BLaER1 (cell line): Measurements from ENCODE around the gene ZIC4.

Experiments
- H3K27ac ChIP-seq: shearing (Covaris generic); formaldehyde crosslinking; 2 replicates; pipeline ENCODE4 v1.8.1; 2022
- H3K27me3 ChIP-seq: shearing (Covaris generic); formaldehyde crosslinking; 2 replicates; pipeline ENCODE4 v1.8.1; 2022
- H3K36me3 ChIP-seq: shearing (Covaris generic); formaldehyde crosslinking; 2 replicates; pipeline ENCODE4 v1.8.1; 2022
- H3K4me1 ChIP-seq: shearing (Covaris generic); formaldehyde crosslinking; 2 replicates; pipeline ENCODE4 v1.8.1; 2022
- H3K4me2 ChIP-seq: shearing (Covaris generic); formaldehyde crosslinking; 2 replicates; pipeline ENCODE4 v1.8.1; 2022
- H3K4me3 ChIP-seq: shearing (Covaris generic); formaldehyde crosslinking; 2 replicates; pipeline ENCODE4 v1.8.1; 2022
- H3K9ac ChIP-seq: shearing (Covaris generic); formaldehyde crosslinking; 2 replicates; pipeline ENCODE4 v1.8.1; 2022
- H3K9me3 ChIP-seq: shearing (Covaris generic); formaldehyde crosslinking; 2 replicates; pipeline ENCODE4 v1.8.1; 2022
- H4K20me1 ChIP-seq: shearing (Covaris generic); formaldehyde crosslinking; 2 replicates; pipeline ENCODE4 v1.8.1; 2022
- Cebpa-rat ChIP-seq: shearing (Covaris generic); IDR thresholded peaks from 2 replicates; pipeline ENCODE4 v1.8.1; 2022

ZIC4 gene

GRCh38 chr3:147371771-147372340 lies 34.5 kb downstream of the ZIC4 start:
- H3K4me3 ChIP-seq = no peak overlapping the region
- peaks cover 42% of the 10 kb centered on the region for H3K9me3 ChIP-seq
- H3K36me3 ChIP-seq = no peaks in the 10 kb centered on the region
- TF ChIP-seq Cebpa-rat = no peak
- no peaks in the 10 kb centered on the region for H3K4me1 ChIP-seq
- no peaks in the 10 kb centered on the region for H4K20me1 ChIP-seq
- no peak overlapping the region for H3K9ac ChIP-seq
- H3K4me2 ChIP-seq = no peak overlapping the region
- H3K27me3 ChIP-seq = peaks cover 74% of the 10 kb centered on the region
- no peak overlapping the region for H3K27ac ChIP-seq

GRCh38 chr3:147371140-147371539 lies 35.2 kb downstream of the ZIC4 start:
- Histone ChIP-seq H3K9me3 (peaks cover 42% of the 10 kb centered on the region), H3K27ac (no peak overlapping the region), H3K27me3 (peaks cover 74% of the 10 kb centered on the region), H4K20me1 (no peaks in the 10 kb centered on the region), H3K36me3 (no peaks in the 10 kb centered on the region), H3K9ac (no peak overlapping the region), H3K4me2 (no peak overlapping the region), H3K4me1 (no peaks in the 10 kb centered on the region), H3K4me3 (no peak overlapping the region)
- no peak for TF ChIP-seq Cebpa-rat

- Histone ChIP-seq H4K20me1 (no peaks in the 10 kb centered on the region), H3K9me3 (peaks cover 42% of the 10 kb centered on the region), H3K4me3 (no peak overlapping the region), H3K9ac (no peak overlapping the region), H3K27ac (no peak overlapping the region), H3K4me1 (no peaks in the 10 kb centered on the region), H3K27me3 (peaks cover 74% of the 10 kb centered on the region), H3K36me3 (no peaks in the 10 kb centered on the region), H3K4me2 (no peak overlapping the region)
- TF ChIP-seq Cebpa-rat = no peak
These were observed 36.0 kb downstream of the ZIC4 start for GRCh38 chr3:147370349-147370748.

- Histone ChIP-seq H3K4me1 (no peaks in the 10 kb centered on the region), H4K20me1 (no peaks in the 10 kb centered on the region), H3K4me3 (0 out of 2 replicates have a peak overlapping the region, but pooled peaks have one; percentile 7), H3K27me3 (peaks cover 71% of the 10 kb centered on the region), H3K9me3 (peaks cover 42% of the 10 kb centered on the region), H3K9ac (no peak overlapping the region), H3K27ac (no peak overlapping the region), H3K36me3 (no peaks in the 10 kb centered on the region), H3K4me2 (no peak overlapping the region)
- no peak for TF ChIP-seq Cebpa-rat
These were observed 36.7 kb downstream of the ZIC4 start for GRCh38 chr3:147369661-147370123.

GRCh38 chr3:147369231-147369630 lies 37.1 kb downstream of the ZIC4 start:
- Histone ChIP-seq H3K27ac (no peak overlapping the region), H3K27me3 (peaks cover 71% of the 10 kb centered on the region), H4K20me1 (no peaks in the 10 kb centered on the region), H3K36me3 (no peaks in the 10 kb centered on the region), H3K4me3 (no peak overlapping the region), H3K9me3 (peaks cover 42% of the 10 kb centered on the region), H3K4me2 (no peak overlapping the region), H3K9ac (no peak overlapping the region), H3K4me1 (no peaks in the 10 kb centered on the region)
- TF ChIP-seq Cebpa-rat = no peak

- no peak overlapping the region for H3K27ac ChIP-seq
- no peak for TF ChIP-seq Cebpa-rat
- H3K27me3 ChIP-seq = peaks cover 68% of the 10 kb centered on the region
- no peaks in the 10 kb centered on the region for H4K20me1 ChIP-seq
- H3K36me3 ChIP-seq = no peaks in the 10 kb centered on the region
- H3K9ac ChIP-seq = no peak overlapping the region
- H3K9me3 ChIP-seq = peaks cover 42% of the 10 kb centered on the region
- H3K4me3 ChIP-seq = no peak overlapping the region
- no peak overlapping the region for H3K4me2 ChIP-seq
- no peaks in the 10 kb centered on the region for H3K4me1 ChIP-seq
These were observed 37.7 kb downstream of the ZIC4 start for GRCh38 chr3:147368561-147369221.

- H3K4me2 ChIP-seq = no peak overlapping the region
- no peak for TF ChIP-seq Cebpa-rat
- H4K20me1 ChIP-seq = no peaks in the 10 kb centered on the region
- no peak overlapping the region for H3K4me3 ChIP-seq
- peaks cover 42% of the 10 kb centered on the region for H3K9me3 ChIP-seq
- H3K27me3 ChIP-seq = peaks cover 62% of the 10 kb centered on the region
- no peak overlapping the region for H3K9ac ChIP-seq
- no peaks in the 10 kb centered on the region for H3K36me3 ChIP-seq
- no peak overlapping the region for H3K27ac ChIP-seq
- no peaks in the 10 kb centered on the region for H3K4me1 ChIP-seq
These were observed 38.2 kb downstream of the ZIC4 start for GRCh38 chr3:147368151-147368550.

- no peak overlapping the region for H3K4me3 ChIP-seq
- no peak overlapping the region for H3K4me2 ChIP-seq
- H3K9ac ChIP-seq = no peak overlapping the region
- peaks cover 58% of the 10 kb centered on the region for H3K27me3 ChIP-seq
- no peaks in the 10 kb centered on the region for H3K36me3 ChIP-seq
- no peak overlapping the region for H3K27ac ChIP-seq
- no peak for TF ChIP-seq Cebpa-rat
- H3K9me3 ChIP-seq = peaks cover 40% of the 10 kb centered on the region
- no peaks in the 10 kb centered on the region for H3K4me1 ChIP-seq
- H4K20me1 ChIP-seq = no peaks in the 10 kb centered on the region
These were observed 38.7 kb downstream of the ZIC4 start for GRCh38 chr3:147367676-147368075.

GRCh38 chr3:147365196-147366115 lies 40.9 kb downstream of the ZIC4 start:
- H3K4me3 ChIP-seq = no peak overlapping the region
- H3K27me3 ChIP-seq = peaks cover 40% of the 10 kb centered on the region
- H3K9ac ChIP-seq = no peak overlapping the region
- no peak overlapping the region for H3K4me2 ChIP-seq
- no peaks in the 10 kb centered on the region for H3K36me3 ChIP-seq
- no peak overlapping the region for H3K27ac ChIP-seq
- peaks cover 24% of the 10 kb centered on the region for H3K9me3 ChIP-seq
- TF ChIP-seq Cebpa-rat = no peak
- H4K20me1 ChIP-seq = no peaks in the 10 kb centered on the region
- H3K4me1 ChIP-seq = peaks cover 12% of the 10 kb centered on the region

- H3K4me1 ChIP-seq = peaks cover 14% of the 10 kb centered on the region
- H3K36me3 ChIP-seq = no peaks in the 10 kb centered on the region
- H3K27ac ChIP-seq = no peak overlapping the region
- no peak overlapping the region for H3K4me2 ChIP-seq
- no peaks in the 10 kb centered on the region for H4K20me1 ChIP-seq
- H3K9me3 ChIP-seq = peaks cover 18% of the 10 kb centered on the region
- H3K4me3 ChIP-seq = no peak overlapping the region
- H3K9ac ChIP-seq = no peak overlapping the region
- TF ChIP-seq Cebpa-rat = no peak
- peaks cover 40% of the 10 kb centered on the region for H3K27me3 ChIP-seq
These were observed 41.6 kb downstream of the ZIC4 start for GRCh38 chr3:147364771-147365170.
